ENCODE data around the gene SAMD3. TPM values are rescaled to one million over a fixed set of nuclear protein-coding genes. Genes with fewer than 3 reads are reported as not detected.
"Not testable (repeated sequence)": the region's sequence is repeated elsewhere in the genome, so short reads cannot be mapped to it uniquely, and the experiment has no call there.

Gene SAMD3
- total RNA-seq, 1 experiment from 2014 or later, result 7.5 TPM

DNA sequence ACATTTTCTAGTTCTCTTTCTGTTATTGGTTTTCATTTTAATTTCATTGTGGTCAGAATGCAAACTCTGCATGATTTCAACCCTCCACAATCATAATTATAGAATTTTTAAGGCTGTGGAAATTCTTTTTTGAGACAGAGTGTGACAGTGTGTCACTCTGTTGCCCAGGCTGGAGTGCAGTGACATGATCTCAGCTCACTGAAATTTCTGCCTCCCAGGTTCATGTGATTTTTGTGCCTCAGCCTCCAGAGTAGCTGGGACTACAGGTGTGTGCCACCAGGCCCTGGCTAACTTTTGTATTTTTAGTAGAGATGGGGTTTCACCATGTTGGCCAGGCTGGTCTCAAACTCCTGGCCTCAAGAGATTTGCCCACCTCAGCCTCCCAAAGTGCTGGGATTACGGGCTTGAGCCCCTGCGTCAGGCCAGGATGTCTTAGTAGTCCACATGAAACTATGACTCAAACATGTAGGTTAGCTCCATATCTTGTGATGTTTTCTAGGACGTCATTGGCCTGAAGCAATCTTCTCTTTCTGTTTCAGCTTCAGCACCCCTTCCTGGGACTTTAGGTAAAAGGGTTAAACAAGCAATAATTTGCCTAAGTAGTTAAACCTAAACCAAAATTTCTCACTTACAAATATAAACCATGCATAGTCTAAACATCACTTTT, 47.4 kb upstream of the SAMD3 start:
- Histone ChIP-seq H4K20me1 (ENCODE audit: insufficient read depth) (no peaks in the 10 kb centered on the region), H3K79me2 (ENCODE audit: insufficient read depth, low read length) (no peaks in the 10 kb centered on the region), H3K4me2 (ENCODE audit: low read length) (no peak overlapping the region), H3K27ac (ENCODE audit: low read depth, low read length) (no peak overlapping the region), H3K36me3 (ENCODE audit: control insufficient read depth in 1 of 2, insufficient read depth in 2 of 2, low read length in 2 of 2) (no peaks in the 10 kb centered on the region), H3K9me3 (ENCODE audit: control insufficient read depth in 1 of 2, insufficient read depth in 1 of 2, low read depth in 1 of 2, low read length in 2 of 2) (peaks cover 4 to 8% of the 10 kb centered on the region in 2 experiments; a peak in 2 of 4 replicates), H2AFZ (ENCODE audit: low read depth, low read length, poor library complexity, severe bottlenecking) (no peak overlapping the region), H3K9me2 (ENCODE audit: insufficient read depth) (no peaks in the 10 kb centered on the region), H3K27me3 (ENCODE audit: insufficient read depth, low read length) (no peaks in the 10 kb centered on the region), H3K4me1 (ENCODE audit: control insufficient read depth in 1 of 2, insufficient read depth in 2 of 2, low read length in 2 of 2) (no peaks in the 10 kb centered on the region), H3K4me3 (replicated peaks in 1 of 2; ENCODE audit: low read depth in 1 of 2, low read length in 2 of 2) (no peak overlapping the region), H3K9ac (ENCODE audit: low read length) (no peak overlapping the region)
- ATAC-seq (no peak), DNase-seq (ENCODE audit: low read depth, low spot score) (no peak)
- RAD21 ChIA-PET (ENCODE audit: low non-redundant PET in 1 of 2, low total read pairs in 2 of 2, uncharacterized antibody in 2 of 2, unreplicated experiment in 2 of 2), result no interaction called here
- POLR2A ChIA-PET, result no interaction called here
- TF ChIP-seq JUND (IDR thresholded peaks at IDR 0.05), result no peak
- TF ChIP-seq RAD21 (IDR thresholded peaks at IDR 0.05; ENCODE audit: low read depth), result no peak
- TF ChIP-seq CBX3 (IDR thresholded peaks at IDR 0.05; ENCODE audit: low read depth), result no peak
- TF ChIP-seq, protein P1, sequence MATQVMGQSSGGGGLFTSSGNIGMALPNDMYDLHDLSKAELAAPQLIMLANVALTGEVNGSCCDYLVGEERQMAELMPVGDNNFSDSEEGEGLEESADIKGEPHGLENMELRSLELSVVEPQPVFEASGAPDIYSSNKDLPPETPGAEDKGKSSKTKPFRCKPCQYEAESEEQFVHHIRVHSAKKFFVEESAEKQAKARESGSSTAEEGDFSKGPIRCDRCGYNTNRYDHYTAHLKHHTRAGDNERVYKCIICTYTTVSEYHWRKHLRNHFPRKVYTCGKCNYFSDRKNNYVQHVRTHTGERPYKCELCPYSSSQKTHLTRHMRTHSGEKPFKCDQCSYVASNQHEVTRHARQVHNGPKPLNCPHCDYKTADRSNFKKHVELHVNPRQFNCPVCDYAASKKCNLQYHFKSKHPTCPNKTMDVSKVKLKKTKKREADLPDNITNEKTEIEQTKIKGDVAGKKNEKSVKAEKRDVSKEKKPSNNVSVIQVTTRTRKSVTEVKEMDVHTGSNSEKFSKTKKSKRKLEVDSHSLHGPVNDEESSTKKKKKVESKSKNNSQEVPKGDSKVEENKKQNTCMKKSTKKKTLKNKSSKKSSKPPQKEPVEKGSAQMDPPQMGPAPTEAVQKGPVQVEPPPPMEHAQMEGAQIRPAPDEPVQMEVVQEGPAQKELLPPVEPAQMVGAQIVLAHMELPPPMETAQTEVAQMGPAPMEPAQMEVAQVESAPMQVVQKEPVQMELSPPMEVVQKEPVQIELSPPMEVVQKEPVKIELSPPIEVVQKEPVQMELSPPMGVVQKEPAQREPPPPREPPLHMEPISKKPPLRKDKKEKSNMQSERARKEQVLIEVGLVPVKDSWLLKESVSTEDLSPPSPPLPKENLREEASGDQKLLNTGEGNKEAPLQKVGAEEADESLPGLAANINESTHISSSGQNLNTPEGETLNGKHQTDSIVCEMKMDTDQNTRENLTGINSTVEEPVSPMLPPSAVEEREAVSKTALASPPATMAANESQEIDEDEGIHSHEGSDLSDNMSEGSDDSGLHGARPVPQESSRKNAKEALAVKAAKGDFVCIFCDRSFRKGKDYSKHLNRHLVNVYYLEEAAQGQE (IDR thresholded peaks at IDR 0.05; ENCODE audit: low read depth), result no peak
- no peak for TF ChIP-seq SIN3A (IDR thresholded peaks at IDR 0.05; ENCODE audit: low read depth)
- no peak for TF ChIP-seq EZH2phosphoT487 (IDR thresholded peaks at IDR 0.05; ENCODE audit: borderline replicate concordance)
- TF ChIP-seq ZFX (IDR thresholded peaks at IDR 0.05), result no peak
- TF ChIP-seq, protein P2, sequence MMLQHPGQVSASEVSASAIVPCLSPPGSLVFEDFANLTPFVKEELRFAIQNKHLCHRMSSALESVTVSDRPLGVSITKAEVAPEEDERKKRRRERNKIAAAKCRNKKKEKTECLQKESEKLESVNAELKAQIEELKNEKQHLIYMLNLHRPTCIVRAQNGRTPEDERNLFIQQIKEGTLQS (IDR thresholded peaks at IDR 0.05), result no peak
- no peak for TF ChIP-seq POLR2AphosphoS5 (IDR thresholded peaks at IDR 0.05; ENCODE audit: low read depth, low read length)
- no peak for TF ChIP-seq YY1 (IDR thresholded peaks at IDR 0.05; ENCODE audit: extremely low read depth, insufficient replicate concordance, low read depth, low read length)
- no peak for TF ChIP-seq EZH2 (IDR thresholded peaks at IDR 0.05)
- CTCF ChIA-PET, result no interaction called here
- no TSS peak for BruUV-seq (replicated peaks)
- intact Hi-C loops (cut with micrococcal nuclease), result no loop called here

DNA sequence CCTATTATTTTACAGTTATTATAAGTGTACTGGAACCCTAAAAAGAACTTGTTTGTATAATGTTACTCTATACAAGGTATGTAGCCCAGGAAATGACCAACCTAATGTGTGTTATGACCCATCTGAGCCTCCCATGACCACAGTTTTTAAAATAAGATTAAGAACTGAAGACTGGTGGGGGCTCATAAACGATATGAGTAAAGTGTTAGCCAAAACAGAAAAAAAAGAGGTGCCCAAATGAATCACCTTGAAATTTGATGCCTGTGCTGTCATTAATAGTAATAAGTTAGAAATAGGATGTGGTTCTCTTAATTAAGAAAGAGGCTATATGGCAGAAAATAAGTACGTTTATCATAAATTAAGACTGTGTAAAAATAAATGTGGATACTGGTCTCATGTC, 42.8 kb upstream of the SAMD3 start:
- POLR2A ChIA-PET; DNase-seq (ENCODE audit: low read depth, low spot score); H2AFZ ChIP-seq (ENCODE audit: low read depth, low read length, poor library complexity, severe bottlenecking); H3K79me2 ChIP-seq (ENCODE audit: insufficient read depth, low read length); BruUV-seq (replicated peaks); CTCF ChIA-PET; H3K4me1 ChIP-seq (ENCODE audit: control insufficient read depth in 1 of 2, insufficient read depth in 2 of 2, low read length in 2 of 2); H4K20me1 ChIP-seq (ENCODE audit: insufficient read depth); H3K9me3 ChIP-seq (ENCODE audit: control insufficient read depth in 1 of 2, insufficient read depth in 1 of 2, low read depth in 1 of 2, low read length in 2 of 2); H3K27me3 ChIP-seq (ENCODE audit: insufficient read depth, low read length); H3K4me3 ChIP-seq (replicated peaks in 1 of 2; ENCODE audit: low read depth in 1 of 2, low read length in 2 of 2); ATAC-seq; H3K27ac ChIP-seq (ENCODE audit: low read depth, low read length); H3K9me2 ChIP-seq (ENCODE audit: insufficient read depth); H3K4me2 ChIP-seq (ENCODE audit: low read length); H3K9ac ChIP-seq (ENCODE audit: low read length); RAD21 ChIA-PET (ENCODE audit: low non-redundant PET in 1 of 2, low total read pairs in 2 of 2, uncharacterized antibody in 2 of 2, unreplicated experiment in 2 of 2); intact Hi-C loops (cut with micrococcal nuclease); H3K36me3 ChIP-seq (ENCODE audit: control insufficient read depth in 1 of 2, insufficient read depth in 2 of 2, low read length in 2 of 2): not testable (repeated sequence)

Data from HCT116 (cell line).